ENCODE measurements around the gene NADK2. TPM values are rescaled to one million over a fixed set of nuclear protein-coding genes. Genes with fewer than 3 reads are reported as not detected.

NADK2 gene
- total and polyA plus RNA-seq, 9 donors = 13.5 to 46.7 (median 26.4) TPM

- Histone ChIP-seq H3K36me3 (no peaks in the 10 kb centered on the region), H3K27me3 (no peaks in the 10 kb centered on the region), H3K27ac (no peak overlapping the region), H3K4me1 (ENCODE audit: insufficient read depth) (peaks cover 3% of the 10 kb centered on the region), H3K9me3 (no peaks in the 10 kb centered on the region), H3K4me3 (no peak overlapping the region)
- intact Hi-C loops (cut with DNase I) = loop anchor here in 1 of 4 donors (10.0 kb wide), 1 partner anchor 1240 kb away; the partner anchor contains the start of genes BRIX1 and RAD1
- DNase-seq = no peak
- no peak for TF ChIP-seq CTCF (IDR thresholded peaks at IDR 0.05)
- no peak for TF ChIP-seq POLR2A (IDR thresholded peaks at IDR 0.05)
- TF ChIP-seq EP300 (IDR thresholded peaks at IDR 0.05) = no peak
- WGBS, 3 donors = 65 to 79% (median 74%) methylated on average over 7 of the region's 7 CpGs
These were observed 86.4 kb downstream of the NADK2 start for GRCh38 chr5:36155291-36155690.

GRCh38 chr5:36153726-36154125, 88.0 kb downstream of the NADK2 start:
- no peak for DNase-seq
- no peak overlapping the region for H3K4me3 ChIP-seq
- peaks cover 3% of the 10 kb centered on the region for H3K4me1 ChIP-seq (ENCODE audit: insufficient read depth)
- H3K27ac ChIP-seq = no peak overlapping the region
- H3K9me3 ChIP-seq = no peaks in the 10 kb centered on the region
- WGBS, 3 donors = 62 to 75% (median 75%) methylated on average over 4 of the region's 4 CpGs
- no peak for TF ChIP-seq EP300 (IDR thresholded peaks at IDR 0.05)
- no peaks in the 10 kb centered on the region for H3K27me3 ChIP-seq
- intact Hi-C loops (cut with DNase I) = loop anchor here in 1 of 4 donors (10.0 kb wide), 1 partner anchor 1239 kb away; the partner anchor contains the start of genes BRIX1 and RAD1
- no peaks in the 10 kb centered on the region for H3K36me3 ChIP-seq

DNA sequence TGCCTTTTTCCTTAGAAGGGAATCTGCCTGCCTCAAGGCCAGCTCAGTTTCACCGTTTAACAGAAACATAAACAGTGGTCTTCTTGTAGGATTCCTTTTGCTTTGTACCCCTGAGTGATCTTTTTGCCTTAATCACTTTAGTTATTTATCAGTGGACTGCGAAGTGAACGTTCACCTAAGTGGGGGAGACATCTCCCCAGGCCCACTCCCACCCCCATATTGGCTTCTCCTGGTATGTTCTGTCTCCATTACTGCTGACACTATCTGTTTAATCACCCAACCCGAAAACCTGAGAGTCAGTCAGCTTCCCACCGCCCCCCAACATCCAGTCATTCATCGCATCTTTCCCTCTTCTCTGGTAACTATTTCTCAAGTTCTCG, 88.4 kb downstream of the NADK2 start:
- no peak for DNase-seq
- 42 to 50% (median 47%) methylated on average over 7 of the region's 7 CpGs for WGBS, 3 donors
- Histone ChIP-seq H3K36me3 (no peaks in the 10 kb centered on the region), H3K27ac (no peak overlapping the region), H3K9me3 (no peaks in the 10 kb centered on the region), H3K4me3 (peak overlapping the region; percentile 92), H3K4me1 (ENCODE audit: insufficient read depth) (peaks cover 3% of the 10 kb centered on the region), H3K27me3 (no peaks in the 10 kb centered on the region)
- intact Hi-C loops (cut with DNase I) = loop anchor here in 1 of 4 donors (10.0 kb wide), 1 partner anchor 1238 kb away; the partner anchor contains the start of genes BRIX1 and RAD1
- no peak for TF ChIP-seq POLR2A (IDR thresholded peaks at IDR 0.05)

DNA sequence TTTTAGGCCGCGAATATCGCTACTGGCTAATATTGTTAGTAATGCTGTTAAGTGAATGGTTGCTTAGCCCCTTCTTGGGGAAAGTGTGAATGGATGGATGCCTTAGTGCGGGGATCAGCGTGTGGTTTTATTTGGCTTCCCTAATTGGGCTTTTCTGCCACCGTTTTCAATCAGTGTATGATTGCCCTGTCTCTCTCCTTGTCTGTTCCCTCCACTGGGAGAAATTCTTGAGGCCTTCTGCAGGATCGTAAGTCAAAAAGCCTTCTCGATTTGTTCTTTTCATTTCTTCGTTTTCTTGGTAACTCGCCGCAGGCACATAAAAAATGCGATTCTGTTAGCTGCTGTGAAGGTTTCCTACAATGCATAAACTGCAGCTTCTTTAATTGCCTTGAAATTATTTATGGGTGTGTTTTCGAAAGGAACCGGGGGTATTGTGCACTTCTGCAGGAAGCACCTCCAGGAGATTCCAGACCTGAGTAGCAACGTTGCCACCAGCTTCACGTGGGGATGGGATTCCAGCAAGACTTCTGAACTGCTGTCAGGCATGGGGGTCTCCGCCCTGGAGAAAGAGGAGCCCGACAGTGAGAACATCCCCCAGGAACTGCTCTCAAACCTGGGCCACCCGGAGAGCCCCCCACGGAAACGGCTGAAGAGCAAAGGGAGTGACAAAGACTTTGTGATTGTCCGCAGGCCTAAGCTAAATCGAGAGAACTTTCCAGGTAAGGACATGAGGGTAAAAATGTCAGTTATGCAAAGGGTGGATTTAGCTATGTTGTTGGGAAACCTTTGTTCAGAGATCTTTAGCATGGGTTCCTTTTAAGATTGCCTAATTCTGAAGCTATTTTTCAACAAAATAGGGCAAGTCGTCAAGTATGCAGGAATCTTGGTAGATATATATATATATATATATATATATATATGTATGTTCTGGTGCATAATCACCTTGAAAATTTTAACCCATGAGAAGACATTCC, 89.1 kb downstream of the NADK2 start:
- no peaks in the 10 kb centered on the region for H3K27me3 ChIP-seq
- TF ChIP-seq POLR2A (IDR thresholded peaks at IDR 0.05) (no peak), EP300 (IDR thresholded peaks at IDR 0.05) (no peak), CTCF (IDR thresholded peaks at IDR 0.05) (no peak)
- intact Hi-C loops (cut with DNase I) = loop anchor here in 1 of 4 donors (10.0 kb wide), 1 partner anchor 1238 kb away; the partner anchor contains the start of genes BRIX1 and RAD1
- H3K36me3 ChIP-seq = no peaks in the 10 kb centered on the region
- H3K4me3 ChIP-seq = peak overlapping the region; percentile 92
- H3K9me3 ChIP-seq = no peaks in the 10 kb centered on the region
- H3K4me1 ChIP-seq (ENCODE audit: insufficient read depth) = peaks cover 3% of the 10 kb centered on the region
- WGBS, 3 donors = 1 to 2% (median 2%) methylated on average over 24 of the region's 24 CpGs
- H3K27ac ChIP-seq = no peak overlapping the region
- DNase-seq = peak in 1 of 5 donors; percentile 25

- DNase-seq = peak; percentile 94 to 97 (median 95)
- Histone ChIP-seq H3K27ac (peak within 1 kb of the TSS; percentile 18 to 42), H3K27me3 (no peaks in the 10 kb centered on the region), H3K4me1 (ENCODE audit: insufficient read depth) (peaks cover 3% of the 10 kb centered on the region), H3K9me3 (no peaks in the 10 kb centered on the region), H3K4me3 (peak within 1 kb of the TSS; percentile 92), H3K36me3 (no peaks in the 10 kb centered on the region)
- TF ChIP-seq POLR2A (IDR thresholded peaks at IDR 0.05) (no peak), CTCF (IDR thresholded peaks at IDR 0.05) (no peak), EP300 (IDR thresholded peaks at IDR 0.05) (no peak)
- intact Hi-C loops (cut with DNase I) = loop anchor here in 1 of 4 donors (10.0 kb wide), 1 partner anchor 1237 kb away; the partner anchor contains the start of genes BRIX1 and RAD1
- 0% methylated on average over 69 to 81 of the region's 81 CpGs for WGBS, 3 donors
These were observed 90.0 kb downstream of the NADK2 start, which contains the start of the genes LMBRD2 and SKP2 for GRCh38 chr5:36151434-36152323. TSS of gene LMBRD2 (minus strand) at chr5:36151887. CDS start at chr5:36143349, 8,538 bp downstream. TSS of gene SKP2 (plus strand) at chr5:36152111. CDS start at chr5:36152263, 152 bp downstream.

Measured in ovary (tissue), 9 donors.